ENCODE results near the gene RAD51. TPM values are rescaled to one million over a fixed set of nuclear protein-coding genes. Genes with fewer than 3 reads are reported as not detected.

The RAD51 gene
- total RNA-seq, 4 donors from 2014 or later, result 0.50 to 0.92 (median 0.71) TPM; not detected in 1

DNA sequence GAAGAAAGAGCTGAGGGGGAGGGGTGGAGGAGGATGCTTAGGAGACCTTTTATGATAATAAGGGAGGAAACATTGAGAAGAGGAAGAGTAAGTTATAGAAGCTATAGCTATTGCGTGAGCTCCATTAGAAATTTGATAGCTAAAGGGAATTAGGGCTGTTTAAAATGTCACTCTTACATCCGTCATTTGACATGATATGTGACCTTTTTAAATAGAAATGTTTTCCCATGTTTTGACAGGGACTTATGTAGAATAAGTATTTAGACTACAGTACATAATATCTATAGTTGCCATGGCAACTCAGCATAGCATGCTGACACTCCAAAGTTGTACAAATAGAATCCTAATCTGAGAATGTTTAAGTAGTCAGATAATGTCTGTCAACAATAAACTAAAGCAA, 19.2 kb downstream of the RAD51 start:
- intact Hi-C loops (cut with DNase I), result no loop called here
- TF ChIP-seq POLR2AphosphoS5 (IDR thresholded peaks at IDR 0.05) (no peak), EP300 (IDR thresholded peaks at IDR 0.05) (no peak)
- TF ChIP-seq, protein P1, sequence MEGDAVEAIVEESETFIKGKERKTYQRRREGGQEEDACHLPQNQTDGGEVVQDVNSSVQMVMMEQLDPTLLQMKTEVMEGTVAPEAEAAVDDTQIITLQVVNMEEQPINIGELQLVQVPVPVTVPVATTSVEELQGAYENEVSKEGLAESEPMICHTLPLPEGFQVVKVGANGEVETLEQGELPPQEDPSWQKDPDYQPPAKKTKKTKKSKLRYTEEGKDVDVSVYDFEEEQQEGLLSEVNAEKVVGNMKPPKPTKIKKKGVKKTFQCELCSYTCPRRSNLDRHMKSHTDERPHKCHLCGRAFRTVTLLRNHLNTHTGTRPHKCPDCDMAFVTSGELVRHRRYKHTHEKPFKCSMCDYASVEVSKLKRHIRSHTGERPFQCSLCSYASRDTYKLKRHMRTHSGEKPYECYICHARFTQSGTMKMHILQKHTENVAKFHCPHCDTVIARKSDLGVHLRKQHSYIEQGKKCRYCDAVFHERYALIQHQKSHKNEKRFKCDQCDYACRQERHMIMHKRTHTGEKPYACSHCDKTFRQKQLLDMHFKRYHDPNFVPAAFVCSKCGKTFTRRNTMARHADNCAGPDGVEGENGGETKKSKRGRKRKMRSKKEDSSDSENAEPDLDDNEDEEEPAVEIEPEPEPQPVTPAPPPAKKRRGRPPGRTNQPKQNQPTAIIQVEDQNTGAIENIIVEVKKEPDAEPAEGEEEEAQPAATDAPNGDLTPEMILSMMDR (IDR thresholded peaks at IDR 0.05), result no peak
- 71% methylated on average over 2 of the region's 2 CpGs for WGBS
- no peak for DNase-seq (ENCODE audit: extremely low spot score)
- Histone ChIP-seq H3K36me3 (no peaks in the 10 kb centered on the region), H3K27ac (replicated peaks in 1 of 4) (no peak overlapping the region), H3K4me1 (no peaks in the 10 kb centered on the region), H3K27me3 (no peaks in the 10 kb centered on the region), H3K4me3 (no peak overlapping the region), H3K9me3 (no peaks in the 10 kb centered on the region)

DNA sequence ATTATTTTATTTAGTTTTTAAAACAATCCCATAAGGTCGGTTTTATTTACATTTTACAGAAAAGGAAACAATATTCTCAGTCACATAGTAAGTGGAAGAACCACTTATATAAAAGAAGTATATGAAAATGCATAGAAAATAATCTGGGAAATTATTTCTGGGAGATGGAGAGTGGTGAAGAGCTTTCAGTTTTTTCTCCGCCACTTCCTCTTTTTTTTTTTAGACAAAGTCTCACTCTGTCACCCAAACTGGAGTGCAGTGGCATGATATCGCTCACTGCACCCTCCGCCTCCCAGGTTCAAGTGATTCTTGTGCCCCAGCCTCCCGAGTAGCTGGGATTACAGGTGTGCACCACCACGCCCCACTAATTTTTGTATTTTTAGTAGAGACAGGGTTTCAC, 21.2 kb downstream of the RAD51 start:
- DNase-seq (ENCODE audit: extremely low spot score), result no peak
- H3K4me3 ChIP-seq, result no peak overlapping the region
- no peaks in the 10 kb centered on the region for H3K36me3 ChIP-seq
- no peak overlapping the region for H3K27ac ChIP-seq (replicated peaks in 1 of 4)
- H3K9me3 ChIP-seq, result no peaks in the 10 kb centered on the region
- H3K4me1 ChIP-seq, result no peaks in the 10 kb centered on the region
- no peaks in the 10 kb centered on the region for H3K27me3 ChIP-seq
- TF ChIP-seq POLR2AphosphoS5 (IDR thresholded peaks at IDR 0.05) (no peak), POLR2A (IDR thresholded peaks at IDR 0.05; ENCODE audit: low read depth) (no peak), EP300 (IDR thresholded peaks at IDR 0.05) (no peak)
- TF ChIP-seq, protein P1 (IDR thresholded peaks at IDR 0.05), result no peak
- WGBS, result 90% methylated on average over 6 of the region's 6 CpGs
- intact Hi-C loops (cut with DNase I), result no loop called here

DNA sequence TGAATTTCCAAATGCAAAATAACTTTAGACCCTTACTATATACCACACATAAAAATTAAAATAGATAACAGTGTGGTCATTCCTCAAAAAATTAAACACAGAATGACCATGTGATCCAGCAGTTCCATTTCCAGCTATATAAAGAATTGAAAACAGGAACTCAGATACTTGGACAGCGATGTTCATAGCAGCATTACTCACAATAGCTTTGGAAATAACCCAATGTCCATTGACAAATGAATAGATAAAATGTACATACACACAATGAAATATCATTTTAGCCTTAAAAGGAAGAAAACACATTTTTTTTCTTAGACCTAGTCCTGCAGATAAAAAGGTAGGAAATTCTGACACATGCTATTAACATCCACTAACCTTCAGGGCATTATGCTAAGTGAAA, 26.7 kb downstream of the RAD51 start:
- H3K27ac ChIP-seq (replicated peaks in 1 of 4), result no peak overlapping the region

DNA sequence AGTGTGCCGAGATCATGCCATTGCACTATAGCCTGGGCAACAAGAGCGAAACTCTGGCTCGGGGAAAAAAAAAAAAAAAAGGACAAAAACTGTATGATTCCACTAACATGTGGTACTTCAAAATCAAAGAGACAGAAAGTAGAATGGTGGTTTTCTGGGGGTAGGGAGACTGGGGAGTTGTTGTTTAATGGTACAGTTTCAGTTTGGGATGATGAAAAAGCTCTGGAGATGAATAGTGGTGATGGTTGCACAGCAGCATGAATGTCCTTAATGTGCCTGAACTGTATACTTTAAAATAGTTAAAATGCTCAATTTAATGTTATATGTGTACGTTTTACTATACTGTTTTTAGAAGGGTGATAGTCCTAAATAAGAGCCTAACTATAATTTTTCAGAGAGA, 27.4 kb downstream of the RAD51 start:
- Histone ChIP-seq H3K36me3 (no peaks in the 10 kb centered on the region), H3K4me1 (no peaks in the 10 kb centered on the region)
- TF ChIP-seq POLR2A (IDR thresholded peaks at IDR 0.05; ENCODE audit: low read depth) (no peak), EP300 (IDR thresholded peaks at IDR 0.05) (no peak), POLR2AphosphoS5 (IDR thresholded peaks at IDR 0.05) (no peak)
- TF ChIP-seq, protein P1 (IDR thresholded peaks at IDR 0.05), result no peak

More for the DNA sequence above, 26.7 kb downstream of the RAD51 start:
- Histone ChIP-seq H3K36me3 (no peaks in the 10 kb centered on the region), H3K4me3 (no peak overlapping the region), H3K9me3 (no peaks in the 10 kb centered on the region), H3K4me1 (no peaks in the 10 kb centered on the region), H3K27me3 (no peaks in the 10 kb centered on the region)
- TF ChIP-seq, protein P1 (IDR thresholded peaks at IDR 0.05), result no peak
- TF ChIP-seq POLR2AphosphoS5 (IDR thresholded peaks at IDR 0.05) (no peak), POLR2A (IDR thresholded peaks at IDR 0.05; ENCODE audit: low read depth) (no peak), EP300 (IDR thresholded peaks at IDR 0.05) (no peak)
- 69% methylated on average over 1 of the region's 1 CpG for WGBS
- no peak for DNase-seq (ENCODE audit: extremely low spot score)
- intact Hi-C loops (cut with DNase I), result no loop called here

DNA sequence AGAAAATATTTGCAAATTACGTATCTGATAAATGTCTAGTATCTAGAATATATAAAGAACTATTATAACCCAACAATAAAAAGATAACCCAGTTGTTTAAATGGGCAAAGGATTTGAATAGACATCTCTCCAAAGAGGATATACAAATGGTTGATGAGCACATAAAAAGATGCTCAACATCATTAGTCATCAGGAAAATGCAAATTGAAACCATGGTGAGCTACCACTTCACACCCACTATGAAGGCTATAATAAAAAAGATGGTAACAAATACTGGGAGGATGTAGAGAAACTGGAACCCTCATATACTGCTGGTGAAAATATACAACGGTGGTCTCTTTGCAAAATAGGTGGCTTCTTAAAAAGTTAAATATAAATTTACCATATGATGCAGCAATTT, 28.0 kb downstream of the RAD51 start:
- no peak for DNase-seq (ENCODE audit: extremely low spot score)
- no peak for TF ChIP-seq POLR2AphosphoS5 (IDR thresholded peaks at IDR 0.05)
- TF ChIP-seq EP300 (IDR thresholded peaks at IDR 0.05), result no peak
- TF ChIP-seq, protein P1 (IDR thresholded peaks at IDR 0.05), result no peak
- no peak for TF ChIP-seq POLR2A (IDR thresholded peaks at IDR 0.05; ENCODE audit: low read depth)
- Histone ChIP-seq H3K9me3 (no peaks in the 10 kb centered on the region), H3K27me3 (no peaks in the 10 kb centered on the region), H3K36me3 (no peaks in the 10 kb centered on the region), H3K4me3 (no peak overlapping the region), H3K27ac (replicated peaks in 1 of 4) (no peak overlapping the region), H3K4me1 (no peaks in the 10 kb centered on the region)
- WGBS, result 93% methylated on average over 2 of the region's 2 CpGs
- intact Hi-C loops (cut with DNase I), result no loop called here

More for the DNA sequence above, 27.4 kb downstream of the RAD51 start:
- H3K27ac ChIP-seq (replicated peaks in 1 of 4), result no peak overlapping the region
- intact Hi-C loops (cut with DNase I), result no loop called here
- no peaks in the 10 kb centered on the region for H3K9me3 ChIP-seq
- no peak overlapping the region for H3K4me3 ChIP-seq
- no peak for DNase-seq (ENCODE audit: extremely low spot score)
- WGBS, result 91% methylated on average over 4 of the region's 4 CpGs
- no peaks in the 10 kb centered on the region for H3K27me3 ChIP-seq

Measured in esophagus muscularis mucosa (tissue), 4 donors.